Fibroblast of villous mesenchyme (primary cell): ENCODE data around the gene SLAMF1. TPM values are rescaled to one million over a fixed set of nuclear protein-coding genes. Genes with fewer than 3 reads are reported as not detected.
"Not testable (repeated sequence)": the region's sequence is repeated elsewhere in the genome, so short reads cannot be mapped to it uniquely, and the experiment has no call there.

ENCODE experiments used
- DNase-seq: peaks from one replicate; pipeline ENCODE4 v3.0.0-alpha.2; 2010; ENCODE audit warnings: low read depth
- H3K4me3 ChIP-seq: 2 replicates; pipeline ENCODE4 v1.5.1; 2011; ENCODE audit warnings: low read depth, mild to moderate bottlenecking, low read length
- CTCF ChIP-seq: IDR thresholded peaks from 2 replicates; pipeline ENCODE4 v1.5.1; 2012; ENCODE audit warnings: low read depth, mild to moderate bottlenecking, low read length; ENCODE audit not compliant: insufficient read depth
- total RNA-seq: library from RNA; depleted of rRNA; stranded (reverse); fragments of >200 nt; gene quantifications from 2 replicates; pipeline ENCODE4 v1.2.3, GENCODE V29; 2012

Gene SLAMF1
- total RNA-seq, 1 donor = not detected

- TF ChIP-seq CTCF = no peak
These were observed 10.5 kb upstream of the SLAMF1 start for GRCh38 chr1:160657250-160657781.

GRCh38 chr1:160656737-160657136 lies 9.9 kb upstream of the SLAMF1 start:
- no peak for DNase-seq
- H3K4me3 ChIP-seq = no peak overlapping the region
- no peak for TF ChIP-seq CTCF

More at GRCh38 chr1:160657250-160657781, 10.5 kb upstream of the SLAMF1 start:
- no peak overlapping the region for H3K4me3 ChIP-seq
- DNase-seq = peak; percentile 12

GRCh38 chr1:160653620-160654016 lies 6.8 kb upstream of the SLAMF1 start:
- DNase-seq = no peak
- no peak for TF ChIP-seq CTCF
- no peak overlapping the region for H3K4me3 ChIP-seq

GRCh38 chr1:160652924-160653619 lies 6.2 kb upstream of the SLAMF1 start:
- H3K4me3 ChIP-seq = no peak overlapping the region
- TF ChIP-seq CTCF = no peak
- DNase-seq = no peak

GRCh38 chr1:160652065-160652641 lies 5.3 kb upstream of the SLAMF1 start:
- DNase-seq = peak; percentile 28
- H3K4me3 ChIP-seq = not testable (repeated sequence)

- H3K4me3 ChIP-seq = no peak overlapping the region
- no peak for TF ChIP-seq CTCF
- no peak for DNase-seq
These were observed 4.7 kb upstream of the SLAMF1 start for GRCh38 chr1:160651433-160652064.

- no peak for DNase-seq
- TF ChIP-seq CTCF = no peak
- no peak overlapping the region for H3K4me3 ChIP-seq
These were observed 481 bp upstream of the SLAMF1 start for GRCh38 chr1:160647329-160647720.
